ENCODE measurements around the gene C1orf122.
"Not testable (repeated sequence)": the region's sequence is repeated elsewhere in the genome, so short reads cannot be mapped to it uniquely, and the experiment has no call there.

C1orf122 gene

GRCh38 chr1:37807555-37808368 is at the start of gene C1orf122, which contains the start of gene YRDC:
C1orf122 (plus strand) TSS chr1:37807790; CDS start chr1:37808405, 615 bp downstream.
YRDC (minus strand) TSS chr1:37808208; CDS start chr1:37808180, 28 bp downstream.
- DNase-seq = peak; percentile 98

GRCh38 chr1:37759451-37759850 is 48.1 kb upstream of the C1orf122 start:
- DNase-seq = no peak

DNA sequence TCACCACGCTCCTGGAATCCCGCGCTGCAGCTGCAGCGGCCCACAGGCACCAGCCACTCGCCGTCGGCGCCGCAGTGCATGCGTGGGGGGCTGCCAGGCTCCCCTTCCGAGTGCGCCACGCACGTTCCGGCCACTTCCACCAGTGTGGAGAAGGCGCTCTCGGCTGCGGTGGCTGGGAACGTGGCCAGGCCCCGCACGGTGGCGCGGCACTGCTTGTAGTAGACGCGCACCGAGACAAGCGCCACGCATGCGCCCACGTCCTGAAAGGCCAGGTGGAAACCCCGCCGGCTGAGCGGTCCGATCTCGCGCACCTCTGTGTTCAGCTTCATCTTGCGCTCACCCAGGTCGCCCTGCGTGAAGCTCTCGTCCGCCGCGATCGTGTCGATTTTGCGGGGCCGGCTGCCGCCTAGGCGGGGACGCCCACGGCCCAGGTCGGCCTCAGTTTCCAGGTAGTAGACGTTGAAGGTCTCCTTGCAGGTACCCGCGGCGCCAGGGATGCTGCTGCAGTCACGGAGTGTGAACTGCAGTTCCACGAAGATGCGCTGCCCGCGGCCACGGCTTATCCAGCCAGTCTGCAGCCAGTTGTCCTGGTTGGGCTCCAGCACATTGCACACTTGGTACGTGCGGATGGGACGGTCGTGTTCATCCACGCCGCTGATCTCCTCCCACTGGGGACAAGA is 46.0 kb upstream of the C1orf122 start:
- DNase-seq = no peak

- DNase-seq = no peak
Observed at GRCh38 chr1:37762516-37762915, 45.1 kb upstream of the C1orf122 start.

DNA sequence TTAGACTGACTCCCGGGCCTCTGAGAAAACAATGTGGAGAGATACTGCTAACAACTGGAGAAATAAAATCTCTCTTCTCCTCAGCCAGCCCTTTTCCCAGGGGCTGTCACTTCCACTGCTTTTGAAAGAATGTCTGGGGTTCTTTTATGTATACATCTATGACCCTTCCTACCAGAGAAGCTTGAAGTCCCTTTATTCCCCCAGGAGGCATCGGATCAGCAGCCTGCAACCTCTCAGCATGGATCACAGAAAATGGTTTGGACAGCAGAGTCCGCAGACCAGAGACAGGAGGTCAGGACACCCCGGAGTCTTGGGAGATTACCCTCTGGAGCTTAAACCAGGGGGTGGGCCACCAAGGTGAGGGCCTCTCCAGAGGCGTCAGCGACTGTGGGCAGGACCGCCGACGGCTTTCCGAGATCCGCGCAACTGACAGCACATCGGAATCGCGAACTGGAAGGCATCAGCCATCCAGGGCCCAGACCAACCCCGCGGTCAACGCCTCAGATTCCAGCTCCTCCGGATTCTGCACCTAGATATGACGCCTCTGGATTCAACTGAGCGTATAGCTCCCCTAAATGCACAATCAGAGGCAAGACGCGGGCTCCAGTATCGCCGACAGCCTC is 43.7 kb upstream of the C1orf122 start:
- no peak for DNase-seq

GRCh38 chr1:37764414-37764825 is 43.2 kb upstream of the C1orf122 start:
- peak; percentile 80 for DNase-seq

GRCh38 chr1:37764888-37765441 is 42.6 kb upstream of the C1orf122 start, which contains the start of gene EPHA10:
EPHA10 (minus strand) TSS chr1:37765120; CDS start chr1:37765066, 54 bp downstream.
- DNase-seq = no peak

DNA sequence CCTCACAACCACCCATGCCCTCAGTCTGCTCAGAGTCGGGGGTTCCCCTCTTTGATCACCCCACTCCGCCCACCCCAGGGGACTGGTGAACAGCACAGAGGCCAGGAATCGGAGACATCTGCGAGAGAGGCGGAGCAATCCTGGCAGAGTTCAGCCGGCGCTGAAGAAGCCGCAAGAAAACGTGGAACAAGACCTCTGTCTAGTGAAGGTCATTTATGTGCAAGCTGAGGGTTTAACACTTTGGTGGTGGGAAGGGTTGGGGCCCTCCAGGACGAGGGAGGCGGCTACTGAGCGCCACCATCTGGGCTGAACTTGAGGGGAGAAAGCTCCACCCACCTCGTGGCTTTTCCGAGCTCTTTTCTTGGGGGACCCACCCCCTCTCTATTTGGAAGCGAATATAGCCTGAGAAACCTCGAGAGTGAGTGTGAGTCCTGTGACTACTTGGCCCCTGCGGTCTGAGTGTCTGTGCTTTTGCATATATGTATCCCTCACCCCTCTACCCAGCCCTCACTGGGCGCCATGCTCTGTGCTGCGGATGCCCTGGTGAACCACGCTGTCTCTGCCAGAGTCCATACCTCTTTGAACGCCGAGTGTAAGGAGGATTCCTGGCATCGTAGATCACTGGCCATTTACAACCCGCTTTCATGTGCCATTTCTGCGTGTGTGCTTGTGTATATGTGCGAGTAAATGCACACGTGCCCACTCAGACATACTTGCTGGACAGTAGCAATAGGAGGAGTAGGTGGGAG is 41.5 kb upstream of the C1orf122 start:
- DNase-seq = no peak

DNA sequence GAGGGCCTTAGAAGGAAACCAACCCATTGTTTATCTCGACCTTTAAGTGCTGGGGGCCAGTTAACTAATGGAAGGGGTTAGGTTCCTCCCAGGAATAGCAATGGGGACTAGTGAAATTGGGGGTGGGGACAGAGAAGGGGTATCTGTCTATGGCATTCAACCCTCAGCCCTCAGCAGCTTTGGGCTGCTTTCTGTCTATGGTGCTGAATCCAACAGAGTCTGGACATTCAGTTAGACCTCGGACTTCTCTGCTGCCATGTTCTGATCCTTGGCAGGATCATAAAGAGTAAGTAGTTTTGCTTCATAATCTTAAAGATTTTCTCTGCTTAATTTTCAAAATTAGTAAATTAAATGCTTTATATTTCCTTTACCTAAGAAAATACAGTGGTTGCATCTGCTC is 40.1 kb upstream of the C1orf122 start:
- DNase-seq = no peak

- not testable (repeated sequence) for DNase-seq
Observed at GRCh38 chr1:37771440-37771839, 36.1 kb upstream of the C1orf122 start.

DNA sequence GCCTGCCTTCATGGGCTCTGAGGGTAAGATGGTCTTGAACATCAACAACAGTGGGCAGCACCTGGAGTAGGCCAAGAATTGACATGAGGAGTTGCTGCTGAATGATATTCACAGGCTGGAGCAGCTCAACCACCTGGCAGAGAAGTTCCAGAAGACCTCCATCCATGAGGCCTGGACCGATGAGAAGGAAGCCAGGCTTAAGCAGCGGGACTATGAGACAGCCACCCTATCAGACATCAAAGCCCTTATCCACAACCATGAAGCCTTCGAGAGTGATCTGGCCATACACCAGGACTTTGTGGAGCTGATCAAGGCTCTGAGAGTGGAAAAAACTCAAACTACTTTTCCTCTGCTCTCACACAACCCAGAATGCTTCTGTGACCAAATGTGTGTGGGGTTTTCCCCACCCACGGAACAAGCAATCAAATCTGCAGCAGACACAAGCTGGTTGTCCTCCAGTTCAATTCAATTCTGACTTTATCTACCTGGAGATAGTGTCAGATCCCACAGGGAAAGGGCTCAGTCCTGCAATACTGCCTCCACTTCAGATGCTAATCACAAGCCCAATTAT is 30.6 kb upstream of the C1orf122 start:
- DNase-seq = no peak

GRCh38 chr1:37778654-37779053 is 28.9 kb upstream of the C1orf122 start:
- no peak for DNase-seq

GRCh38 chr1:37782491-37782890 is 25.1 kb upstream of the C1orf122 start:
- DNase-seq = no peak

- no peak for DNase-seq
Observed at GRCh38 chr1:37792943-37793686, 14.5 kb upstream of the C1orf122 start.

- DNase-seq = no peak
Observed at GRCh38 chr1:37793773-37794371, 13.7 kb upstream of the C1orf122 start, which contains the start of gene MANEAL. MANEAL (plus strand) TSS chr1:37793847; CDS start chr1:37794183, 336 bp downstream.

- no peak for DNase-seq
Observed at GRCh38 chr1:37794372-37795339, 12.9 kb upstream of the C1orf122 start.

- DNase-seq = peak; percentile 81
Observed at GRCh38 chr1:37795340-37796125, 12.1 kb upstream of the C1orf122 start.

GRCh38 chr1:37797750-37798345 is 9.7 kb upstream of the C1orf122 start:
- no peak for DNase-seq
